HepG2 (cell line): ENCODE data around the gene SNAPC4. TPM values are rescaled to one million over a fixed set of nuclear protein-coding genes. Genes with fewer than 3 reads are reported as not detected.
A peak's percentile ranks its signal among the peaks of the same experiment; 100 is the strongest.

Experiments used
- ARNT2 ChIP-seq: sonication (generic); formaldehyde crosslinking; IDR thresholded peaks from 2 replicates; pipeline ENCODE4 v1.8.0; 2022; ENCODE audit warnings: mild to moderate bottlenecking, low read depth, missing genetic modification reagents, moderate library complexity
- ATF1 ChIP-seq: IDR thresholded peaks from 2 replicates; pipeline ENCODE4 v1.6.1; 2016; ENCODE audit warnings: mild to moderate bottlenecking, control low read depth
- CAMTA2 ChIP-seq: sonication (generic); formaldehyde crosslinking; IDR thresholded peaks from 2 replicates; pipeline ENCODE4 v1.4.0; 2020; ENCODE audit warnings: mild to moderate bottlenecking, missing genetic modification reagents, borderline replicate concordance
- CEBPB ChIP-seq: IDR thresholded peaks from 2 replicates; pipeline ENCODE4 v1.6.1; 2011; ENCODE audit warnings: low read depth, low read length, improper control_type of control experiment, borderline replicate concordance
- DDIT3 ChIP-seq: sonication (generic); formaldehyde crosslinking; IDR thresholded peaks from 2 replicates; pipeline ENCODE4 v1.4.0; 2020; ENCODE audit warnings: mild to moderate bottlenecking, missing genetic modification reagents
- E2F2 ChIP-seq: sonication (generic); formaldehyde crosslinking; IDR thresholded peaks from 2 replicates; pipeline ENCODE4 v1.4.0; 2020; ENCODE audit warnings: missing genetic modification reagents, borderline replicate concordance
- ERF ChIP-seq: IDR thresholded peaks from 2 replicates; pipeline ENCODE4 v1.6.1; 2018; ENCODE audit warnings: missing biosample characterization, missing genetic modification reagents
- FOXJ3 ChIP-seq: sonication (generic); formaldehyde crosslinking; IDR thresholded peaks from 2 replicates; pipeline ENCODE4 v1.4.0; 2020; ENCODE audit warnings: missing genetic modification reagents, mild to moderate bottlenecking, borderline replicate concordance
- FOXO1 ChIP-seq: sonication (generic); formaldehyde crosslinking; IDR thresholded peaks from 2 replicates; pipeline ENCODE4 v1.4.0; 2020; ENCODE audit warnings: missing genetic modification reagents
- RXRB ChIP-seq: IDR thresholded peaks from 2 replicates; pipeline ENCODE4 v1.6.1; 2016; ENCODE audit warnings: borderline replicate concordance, missing genetic modification reagents, missing compliant biosample characterization
- SETDB1 ChIP-seq: sonication (generic); formaldehyde crosslinking; IDR thresholded peaks from 2 replicates; pipeline ENCODE4 v1.5.1; 2020; ENCODE audit warnings: missing genetic modification reagents, mild to moderate bottlenecking, borderline replicate concordance
- SP5 ChIP-seq: IDR thresholded peaks from 2 replicates; pipeline ENCODE4 v1.6.1; 2016; ENCODE audit warnings: low read depth, borderline replicate concordance
- SRSF1 ChIP-seq: fragments of 200-400 bp; formaldehyde crosslinking; optimal IDR thresholded peaks from 2 replicates; pipeline ENCODE3; 2017; ENCODE audit warnings: mild to moderate bottlenecking, low read depth, low read length, moderate library complexity
- ZMYM2 ChIP-seq: sonication (generic); formaldehyde crosslinking; IDR thresholded peaks from 2 replicates; pipeline ENCODE4 v1.8.0; 2022; ENCODE audit warnings: mild to moderate bottlenecking, missing genetic modification reagents
- ZNF10 ChIP-seq: sonication (generic); formaldehyde crosslinking; IDR thresholded peaks from 2 replicates; pipeline ENCODE4 v1.4.0; 2020; ENCODE audit warnings: mild to moderate bottlenecking, low read depth, missing genetic modification reagents, borderline replicate concordance
- ZNF432 ChIP-seq: sonication (generic); formaldehyde crosslinking; IDR thresholded peaks from 2 replicates; pipeline ENCODE4 v1.5.0; 2020; ENCODE audit warnings: missing genetic modification reagents, mild to moderate bottlenecking, borderline replicate concordance
- ZNF44 ChIP-seq: sonication (generic); formaldehyde crosslinking; IDR thresholded peaks from 2 replicates; pipeline ENCODE4 v1.5.1; 2020; ENCODE audit warnings: mild to moderate bottlenecking, missing genetic modification reagents
- polyA plus RNA-seq, 8 experiments: library from polyadenylated mRNA; depleted of rRNA in 3 of 8; stranded (reverse) in 7 of 8; unstranded in 1 of 8; fragments of >200 nt; fragmentation: Illumina TruSeq in 4 of 8; extraction: Trizol in 4 of 8; gene quantifications; 2 replicates each; pipeline versions ENCODE4 v1.2.1 to v1.2.3, GENCODE V29; 2011 to 2016; ENCODE audit warnings: low read depth in 4 of 8, missing spikeins in 1 of 8, mixed read lengths in 1 of 8; ENCODE audit not compliant: insufficient read depth in 1 of 8
- total RNA-seq, 5 experiments: library from RNA; depleted of rRNA; stranded (reverse); fragments of >200 nt; fragmentation: Illumina TruSeq; extraction: Trizol; gene quantifications; 2 replicates each; pipeline ENCODE4 v1.2.3, GENCODE V29; 2016; ENCODE audit warnings: low read depth in 1 of 5
- TF ChIP-seq, protein P1 (sequence below), 2 experiments: sonication (generic) in 1 of 2; formaldehyde crosslinking in 1 of 2; IDR thresholded peaks; 2 replicates each; pipeline versions ENCODE4 v1.5.1 to v1.6.1; 2011 to 2020; ENCODE audit warnings: borderline replicate concordance in 1 of 2, low read depth in 1 of 2, low read length in 1 of 2, mild to moderate bottlenecking in 1 of 2, missing genetic modification reagents in 1 of 2, moderate library complexity in 1 of 2
- TF ChIP-seq, protein P2 (sequence below): sonication (generic); formaldehyde crosslinking; IDR thresholded peaks from 2 replicates; pipeline ENCODE4 v1.8.1; 2022; ENCODE audit warnings: mild to moderate bottlenecking, missing genetic modification reagents

SNAPC4 gene
- total and polyA plus RNA-seq, 2 of the 13 experiments (the other 11 are each of a cell fraction or from before 2014, with no cell fraction given), result 2.0 to 6.0 TPM

DNA sequence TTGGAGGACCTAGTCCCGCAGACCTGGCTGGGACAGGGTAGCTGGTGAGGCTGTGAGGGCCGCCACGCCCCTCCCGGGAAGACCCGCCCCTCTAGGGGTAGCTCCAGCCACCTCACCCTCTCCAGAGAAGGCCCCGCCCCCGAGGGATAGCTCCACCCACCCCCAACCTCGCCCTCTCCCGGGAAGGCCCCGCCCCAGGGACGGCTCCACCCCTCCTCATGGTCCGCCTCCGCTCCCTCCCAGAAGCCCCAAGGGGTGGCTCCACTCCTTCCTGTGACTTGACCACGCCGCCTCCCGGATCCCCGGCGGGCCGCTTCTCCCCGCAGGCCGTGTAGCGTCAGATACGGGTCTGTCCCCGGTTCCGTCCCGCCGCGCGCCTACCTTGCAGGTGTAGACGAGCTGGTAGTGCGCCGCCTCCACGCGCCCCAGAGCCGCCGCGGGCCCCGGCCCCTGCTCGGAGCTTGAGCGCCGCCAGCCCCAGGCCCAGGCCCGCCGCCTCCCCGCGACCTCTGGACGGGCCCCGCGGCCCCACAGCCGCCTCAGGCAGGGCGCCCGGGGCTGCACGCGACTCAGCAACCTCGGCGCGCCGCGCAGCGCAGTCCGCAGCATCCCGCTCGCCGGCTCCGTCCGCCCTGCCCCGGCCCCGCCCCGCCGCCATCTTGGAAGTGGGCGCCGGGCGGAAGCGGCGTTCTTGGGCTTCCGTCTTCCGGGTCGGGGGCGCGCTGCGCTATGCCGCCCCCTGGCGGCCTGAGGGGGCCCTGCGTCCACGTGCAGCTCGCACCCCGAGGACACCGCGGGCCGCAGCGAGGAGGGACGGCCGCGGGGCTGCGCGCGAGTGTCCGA lies 36.6 kb downstream of the SNAPC4 start, which contains the start of gene DNLZ (continued):
- peak; percentile 36; the same call in 1 of the 2 replicates for TF ChIP-seq E2F2
- TF ChIP-seq CAMTA2 (CRISPR knock-in tag), result no peak
- TF ChIP-seq FOXO1 (CRISPR knock-in tag), result 0 out of 2 replicates have a peak, but pooled peaks have one; percentile 23
- TF ChIP-seq ZNF10, result no peak
- TF ChIP-seq SP5, result peak; percentile 64
- TF ChIP-seq FOXJ3 (CRISPR knock-in tag), result no peak
- no peak for TF ChIP-seq DDIT3
- peak; percentile 52; the same call in 1 of the 2 replicates for TF ChIP-seq RXRB
- peak; percentile 26; the same call in 1 of the 2 replicates for TF ChIP-seq ZNF44 (CRISPR knock-in tag)
- TF ChIP-seq SETDB1, result no peak
- TF ChIP-seq ZNF432, result no peak
- TF ChIP-seq ATF1 (CRISPR knock-in tag), result no peak
- TF ChIP-seq, protein P1, sequence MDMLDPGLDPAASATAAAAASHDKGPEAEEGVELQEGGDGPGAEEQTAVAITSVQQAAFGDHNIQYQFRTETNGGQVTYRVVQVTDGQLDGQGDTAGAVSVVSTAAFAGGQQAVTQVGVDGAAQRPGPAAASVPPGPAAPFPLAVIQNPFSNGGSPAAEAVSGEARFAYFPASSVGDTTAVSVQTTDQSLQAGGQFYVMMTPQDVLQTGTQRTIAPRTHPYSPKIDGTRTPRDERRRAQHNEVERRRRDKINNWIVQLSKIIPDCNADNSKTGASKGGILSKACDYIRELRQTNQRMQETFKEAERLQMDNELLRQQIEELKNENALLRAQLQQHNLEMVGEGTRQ (IDR thresholded peaks at IDR 0.05; ENCODE audit: low read depth, low read length), result no peak
- TF ChIP-seq, protein P1 (CRISPR knock-in tag; IDR thresholded peaks at IDR 0.05; ENCODE audit: borderline replicate concordance), result no peak
- TF ChIP-seq ZMYM2 (CRISPR knock-in tag), result no peak
- no peak for TF ChIP-seq SRSF1
- peak; percentile 90 for TF ChIP-seq ERF (CRISPR knock-in tag)
- TF ChIP-seq, protein P2, sequence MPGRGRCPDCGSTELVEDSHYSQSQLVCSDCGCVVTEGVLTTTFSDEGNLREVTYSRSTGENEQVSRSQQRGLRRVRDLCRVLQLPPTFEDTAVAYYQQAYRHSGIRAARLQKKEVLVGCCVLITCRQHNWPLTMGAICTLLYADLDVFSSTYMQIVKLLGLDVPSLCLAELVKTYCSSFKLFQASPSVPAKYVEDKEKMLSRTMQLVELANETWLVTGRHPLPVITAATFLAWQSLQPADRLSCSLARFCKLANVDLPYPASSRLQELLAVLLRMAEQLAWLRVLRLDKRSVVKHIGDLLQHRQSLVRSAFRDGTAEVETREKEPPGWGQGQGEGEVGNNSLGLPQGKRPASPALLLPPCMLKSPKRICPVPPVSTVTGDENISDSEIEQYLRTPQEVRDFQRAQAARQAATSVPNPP (CRISPR knock-in tag), result peak; percentile 77
- no peak for TF ChIP-seq CEBPB
- TF ChIP-seq ARNT2 (CRISPR knock-in tag), result peak; percentile 89
